ENCODE data around the gene INPP5D.

GRCh38 chr2:233163486-233164103 lies 103.5 kb downstream of the INPP5D start:
- TF ChIP-seq POLR2A (IDR thresholded peaks at IDR 0.05; ENCODE audit: low read depth, low read length): no peak
- no peak for TF ChIP-seq POLR2AphosphoS5 (IDR thresholded peaks at IDR 0.05; ENCODE audit: low read depth, low read length)
